GM11168 (cell line): Measurements from ENCODE around the gene JMJD8.

Source experiments
- in situ Hi-C: fragments of 300-500 bp; cut with MboI; formaldehyde crosslinking; loops from one replicate; pipeline ENCODE4 v1.12.0; 2022; ENCODE audit warnings: low sequenced_read_pairs; ENCODE audit not compliant: unreplicated experiment

JMJD8 gene

GRCh38 chr16:666572-666971, 17.6 kb downstream of the JMJD8 start:
- in situ Hi-C loops = no loop called here

GRCh38 chr16:662597-662996, 21.5 kb downstream of the JMJD8 start:
- in situ Hi-C loops = no loop called here

GRCh38 chr16:662095-662494, 22.0 kb downstream of the JMJD8 start:
- in situ Hi-C loops = no loop called here

- in situ Hi-C loops = no loop called here
Observed at GRCh38 chr16:661184-661821, 22.8 kb downstream of the JMJD8 start.

- in situ Hi-C loops = no loop called here
Observed at GRCh38 chr16:660459-661183, 23.5 kb downstream of the JMJD8 start.

- in situ Hi-C loops = no loop called here
Observed at GRCh38 chr16:660132-660458, 24.0 kb downstream of the JMJD8 start.

GRCh38 chr16:659618-660017, 24.5 kb downstream of the JMJD8 start:
- in situ Hi-C loops = no loop called here

- in situ Hi-C loops = no loop called here
Observed at GRCh38 chr16:658679-659571, 25.2 kb downstream of the JMJD8 start.

GRCh38 chr16:657487-657886, 26.6 kb downstream of the JMJD8 start:
- in situ Hi-C loops = no loop called here

GRCh38 chr16:654034-654433, 30.1 kb downstream of the JMJD8 start:
- in situ Hi-C loops = no loop called here

- in situ Hi-C loops = no loop called here
Observed at GRCh38 chr16:652454-653305, 31.5 kb downstream of the JMJD8 start.

GRCh38 chr16:651844-652243, 32.3 kb downstream of the JMJD8 start:
- in situ Hi-C loops = no loop called here

- in situ Hi-C loops = no loop called here
Observed at GRCh38 chr16:649631-650030, 34.5 kb downstream of the JMJD8 start.

GRCh38 chr16:648781-649589, 35.1 kb downstream of the JMJD8 start, which contains the start of gene WDR90:
Gene WDR90 (plus strand): TSS chr16:649365. CDS start chr16:649417, 52 bp downstream.
- in situ Hi-C loops = no loop called here

- in situ Hi-C loops = no loop called here
Observed at GRCh38 chr16:648071-648780, 35.9 kb downstream of the JMJD8 start.

GRCh38 chr16:647173-647902, 36.8 kb downstream of the JMJD8 start:
- in situ Hi-C loops = no loop called here

GRCh38 chr16:646679-647172, 37.4 kb downstream of the JMJD8 start:
- in situ Hi-C loops = no loop called here
